Measurements from ENCODE around the gene SIL1.

GRCh38 chr5:138929571-138929955 is 268.6 kb downstream of the SIL1 start:
- TF ChIP-seq CTCF (IDR thresholded peaks at IDR 0.05) (no peak), POLR2A (IDR thresholded peaks at IDR 0.05) (no peak)
